T-helper 1 cell (primary cell): ENCODE data around the gene MAN1A2.

Experiments used
- DNase-seq, 5 donors: peaks; one replicate each; pipeline ENCODE4 v3.0.0-alpha.2; 2012 to 2020

MAN1A2 gene

DNA sequence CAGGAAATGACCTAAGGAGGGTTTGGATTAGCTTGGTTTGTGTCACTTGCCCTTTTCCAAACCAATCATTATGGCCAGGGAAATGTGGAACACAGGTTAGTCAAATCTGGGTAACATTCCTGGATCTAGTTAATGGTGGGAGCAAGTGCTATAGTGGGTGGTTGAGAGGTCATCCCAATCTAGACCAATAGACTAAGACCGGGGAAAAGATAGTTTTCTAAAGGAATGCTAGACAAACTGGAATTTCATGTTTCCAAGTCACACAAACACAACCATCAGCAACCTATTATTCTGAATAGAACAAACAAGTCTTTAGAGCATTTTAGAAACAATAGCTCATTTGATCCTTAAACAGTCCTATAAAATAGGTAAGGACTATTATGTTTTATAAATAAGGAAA lies 4.3 kb upstream of the MAN1A2 start:
- no peak for DNase-seq

DNA sequence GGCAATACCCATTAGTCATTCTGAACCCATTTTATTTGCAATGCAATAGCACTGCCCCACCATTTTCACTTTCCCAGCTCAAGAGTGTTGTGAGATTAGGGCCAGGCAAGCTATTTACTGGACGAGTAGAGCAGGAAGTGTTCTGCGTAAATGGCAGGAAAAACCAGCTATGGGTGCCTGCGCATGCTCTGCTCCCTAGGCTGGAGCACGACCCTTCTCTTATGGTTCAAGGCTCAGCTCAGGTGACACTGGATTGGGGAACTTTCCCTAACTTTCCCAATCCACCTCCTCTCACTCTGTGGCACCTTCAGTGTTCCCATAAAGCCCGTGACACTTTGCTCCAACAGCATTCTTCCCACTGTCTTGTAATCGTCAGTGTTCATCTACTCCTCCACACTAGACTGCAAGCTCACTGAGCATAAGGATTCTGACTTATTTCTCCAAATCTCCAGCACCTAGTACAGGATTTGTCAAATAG lies 3.6 kb upstream of the MAN1A2 start:
- peak in 1 of 5 donors; percentile 68 for DNase-seq

DNA sequence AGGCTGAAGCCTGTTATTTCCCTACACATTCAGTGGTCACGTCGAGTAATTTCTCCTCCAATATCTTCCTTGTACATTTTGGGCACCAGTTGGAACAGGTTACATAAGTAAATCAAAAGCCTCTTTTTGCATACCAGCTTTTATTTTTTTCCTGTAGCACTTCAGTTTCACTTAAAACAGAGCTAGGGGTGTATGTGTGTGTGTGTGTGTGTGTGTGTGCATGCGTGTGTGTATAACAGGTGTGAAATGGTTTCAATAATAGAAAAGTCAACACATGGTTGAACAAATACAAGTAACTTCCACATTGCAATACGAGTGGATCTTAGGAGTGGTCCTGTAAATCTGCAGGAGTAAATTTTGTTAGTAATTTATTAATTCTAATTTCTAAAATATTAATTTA lies 3.0 kb upstream of the MAN1A2 start:
- DNase-seq = no peak

DNA sequence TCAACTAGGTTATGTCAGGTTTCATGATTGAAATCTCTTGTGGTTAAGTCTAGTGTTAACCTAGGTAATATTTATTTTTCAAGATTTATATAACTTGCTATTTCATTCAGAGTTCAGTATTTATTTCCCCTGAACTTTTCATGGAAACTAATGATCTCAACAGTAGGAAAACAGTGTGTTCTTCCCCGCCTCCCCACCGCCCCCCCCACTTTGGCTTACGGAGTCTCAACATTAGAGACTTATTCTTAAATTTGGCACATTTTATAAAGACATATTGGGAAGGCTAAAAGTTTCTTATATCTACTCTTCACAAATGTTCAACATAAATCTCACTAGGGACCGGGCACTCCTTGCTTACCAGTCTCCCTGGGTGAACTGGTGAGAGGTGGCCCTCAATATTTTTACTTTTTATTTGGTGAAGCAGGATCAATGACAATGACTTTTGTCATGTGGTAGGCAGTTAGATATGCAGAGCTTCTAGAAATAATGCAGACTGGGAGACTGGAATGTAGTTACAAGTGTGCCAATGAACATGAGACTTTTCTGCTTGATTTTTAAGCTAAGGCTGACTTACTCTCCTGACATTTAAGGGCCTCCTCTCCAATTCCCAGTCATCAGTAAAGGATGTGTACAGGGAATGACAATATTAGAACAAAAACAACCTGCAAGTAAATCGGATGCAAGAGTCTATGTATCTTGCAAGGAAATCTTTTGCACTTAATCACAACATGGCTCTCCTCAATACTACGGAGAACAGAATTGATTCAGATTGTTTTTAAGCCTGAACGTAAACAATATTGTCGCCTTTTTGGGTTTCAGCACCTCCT lies 1.7 kb upstream of the MAN1A2 start:
- DNase-seq = no peak

DNA sequence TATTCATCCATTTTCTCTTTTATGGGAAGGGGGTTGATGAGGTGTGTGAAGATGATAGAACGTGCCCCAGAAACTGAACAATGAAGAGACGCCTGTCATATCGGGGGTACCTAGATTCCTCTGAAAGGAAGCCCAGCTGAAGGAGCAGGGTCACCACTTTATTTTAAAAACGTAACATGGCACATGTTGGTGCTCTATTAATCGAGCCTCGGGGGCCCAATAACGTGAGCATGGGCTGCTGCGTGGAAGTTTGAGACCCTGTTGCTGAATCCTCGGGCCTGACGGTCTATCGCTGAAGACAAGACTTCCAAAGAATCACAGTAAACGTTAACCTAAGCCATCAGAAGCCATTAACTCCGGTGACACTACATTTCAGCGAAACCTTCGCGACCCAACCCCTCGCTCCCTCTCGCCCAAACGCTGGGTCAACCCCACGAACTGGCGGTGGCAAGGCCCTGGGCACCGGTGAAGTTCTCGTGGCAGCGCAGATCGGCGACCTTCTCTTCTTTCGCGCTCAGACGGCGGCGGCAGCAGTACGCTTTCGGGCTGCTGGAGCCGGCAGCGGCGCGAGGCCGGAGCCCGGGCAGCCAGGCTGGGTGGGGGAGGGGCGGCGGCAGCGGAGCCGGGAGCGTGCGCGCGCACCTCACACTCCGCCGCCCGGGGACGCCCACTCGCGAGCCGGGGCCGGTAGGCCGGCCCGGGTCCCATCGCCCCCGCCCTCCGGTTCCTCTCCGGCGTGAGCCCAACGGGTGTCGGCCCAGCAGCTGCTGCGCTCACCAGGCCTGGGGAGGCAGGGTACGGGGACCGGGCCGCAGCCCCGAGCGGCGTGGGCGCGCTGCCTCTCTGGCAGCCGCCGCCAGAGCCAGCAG lies 838 bp upstream of the MAN1A2 start:
- peak; percentile 73 to 84 (median 80) for DNase-seq

DNA sequence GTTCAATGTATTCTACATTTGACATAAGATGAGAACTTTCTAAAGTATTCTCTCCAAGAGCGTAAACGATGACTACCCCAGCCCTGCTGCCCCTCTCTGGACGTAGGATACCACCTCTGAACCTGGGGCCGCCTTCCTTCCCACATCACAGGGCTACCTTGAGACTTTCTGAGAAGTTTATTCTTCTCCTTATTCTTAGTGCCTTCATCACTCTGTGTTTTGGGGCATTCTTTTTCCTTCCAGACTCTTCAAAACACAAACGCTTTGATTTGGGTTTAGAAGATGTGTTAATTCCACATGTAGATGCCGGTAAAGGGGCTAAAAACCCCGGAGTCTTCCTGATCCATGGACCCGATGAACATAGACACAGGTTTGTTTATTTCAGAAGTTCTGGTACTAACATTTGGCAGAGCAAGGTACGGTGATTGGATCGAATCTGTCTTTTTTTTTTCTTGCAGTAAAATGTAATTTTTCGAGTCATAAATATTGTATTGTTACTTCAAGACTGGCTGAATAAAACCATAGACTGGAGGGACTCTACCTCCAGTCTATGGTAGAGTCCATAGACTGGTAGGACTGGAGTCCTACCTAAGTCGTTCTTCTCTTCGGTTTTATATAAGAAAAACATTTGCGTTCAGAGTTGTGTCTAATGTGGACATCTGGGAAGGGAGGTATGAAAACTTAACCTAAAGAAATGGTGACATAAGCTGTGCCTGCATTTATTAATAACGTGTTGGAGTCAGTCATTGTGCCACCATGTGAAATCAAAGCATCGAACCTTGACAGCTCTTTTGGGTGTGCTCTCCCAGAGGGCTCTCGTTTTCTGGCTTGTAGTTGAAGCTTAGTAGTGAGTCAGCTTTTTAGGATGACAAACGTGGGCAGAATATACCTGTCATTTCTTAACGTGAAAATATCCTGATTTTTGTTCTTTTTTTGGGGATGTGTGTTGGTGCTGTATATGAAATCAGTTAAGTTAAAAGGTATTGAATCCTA lies 1.2 kb downstream of the MAN1A2 start:
- peak in 1 of 5 donors; percentile 47 for DNase-seq

DNA sequence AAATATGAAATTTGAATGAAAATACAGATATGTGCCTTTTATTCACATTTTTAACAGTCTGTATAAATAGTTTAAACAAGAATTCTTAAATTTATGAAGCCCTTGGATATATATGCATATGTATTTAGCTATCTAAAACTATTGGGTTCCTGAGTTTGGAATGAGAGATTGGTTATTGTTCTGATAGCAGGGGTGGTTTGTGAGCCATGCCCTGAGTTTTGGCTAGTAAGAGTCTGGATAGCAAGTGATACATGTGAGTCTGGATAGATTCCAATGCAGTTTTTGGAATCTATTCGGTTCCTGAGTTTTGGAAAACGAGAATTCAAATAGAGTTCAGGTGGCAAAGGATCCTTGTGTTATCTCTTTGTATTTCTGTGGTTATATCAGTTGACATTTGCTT lies 2.8 kb downstream of the MAN1A2 start:
- no peak for DNase-seq

DNA sequence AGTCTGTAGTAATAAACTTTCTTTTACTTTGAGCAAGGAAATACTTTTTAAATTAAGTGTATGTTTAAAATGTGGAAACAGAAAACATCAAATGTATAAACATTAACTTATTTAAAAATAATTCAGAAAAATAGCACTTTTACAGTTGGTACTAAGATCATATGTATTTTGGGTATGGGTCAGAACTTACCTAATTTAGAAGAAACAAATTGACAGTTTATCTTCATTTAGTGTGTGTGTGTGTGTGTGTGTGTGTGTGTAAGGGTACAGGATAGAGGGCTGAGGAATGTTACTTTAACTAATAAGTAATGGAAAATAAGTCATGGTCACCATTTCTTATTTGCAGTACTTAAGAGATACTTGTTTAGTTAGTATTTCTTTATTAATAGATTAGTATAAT lies 3.3 kb downstream of the MAN1A2 start:
- no peak for DNase-seq

DNA sequence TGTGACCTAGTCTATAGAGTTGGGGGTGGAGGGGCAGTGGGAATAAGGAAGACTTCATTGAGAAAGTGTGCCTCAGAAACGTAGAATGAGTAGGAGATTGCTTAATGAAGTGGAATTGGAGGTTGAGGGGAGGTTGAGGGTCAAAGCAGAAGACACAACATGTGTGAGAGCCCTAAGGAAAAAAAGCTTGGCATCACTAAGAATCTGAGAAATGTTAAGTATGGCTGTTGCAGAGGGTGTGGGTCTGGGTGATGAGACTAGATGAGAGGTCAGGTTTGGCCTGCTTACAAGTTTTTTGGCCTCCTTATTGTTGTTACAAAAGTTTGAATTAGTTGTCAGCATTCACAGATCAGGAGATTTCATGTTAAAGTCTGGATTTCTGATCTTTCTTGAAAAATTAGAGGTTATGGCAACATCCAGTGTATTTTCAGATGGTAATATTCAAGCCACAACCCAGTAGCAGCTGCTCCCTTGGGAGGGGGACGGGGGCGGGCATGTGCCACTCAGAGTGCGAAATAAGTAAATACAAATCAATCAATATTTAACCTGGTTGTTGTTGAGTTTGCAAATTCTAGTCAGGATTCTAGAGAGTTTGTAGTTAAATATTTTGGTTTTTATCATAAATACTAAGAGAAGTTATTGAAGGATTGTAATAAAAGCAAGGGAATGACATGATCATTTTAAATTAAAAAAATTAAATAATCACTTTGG lies 4.3 kb downstream of the MAN1A2 start:
- DNase-seq = no peak

DNA sequence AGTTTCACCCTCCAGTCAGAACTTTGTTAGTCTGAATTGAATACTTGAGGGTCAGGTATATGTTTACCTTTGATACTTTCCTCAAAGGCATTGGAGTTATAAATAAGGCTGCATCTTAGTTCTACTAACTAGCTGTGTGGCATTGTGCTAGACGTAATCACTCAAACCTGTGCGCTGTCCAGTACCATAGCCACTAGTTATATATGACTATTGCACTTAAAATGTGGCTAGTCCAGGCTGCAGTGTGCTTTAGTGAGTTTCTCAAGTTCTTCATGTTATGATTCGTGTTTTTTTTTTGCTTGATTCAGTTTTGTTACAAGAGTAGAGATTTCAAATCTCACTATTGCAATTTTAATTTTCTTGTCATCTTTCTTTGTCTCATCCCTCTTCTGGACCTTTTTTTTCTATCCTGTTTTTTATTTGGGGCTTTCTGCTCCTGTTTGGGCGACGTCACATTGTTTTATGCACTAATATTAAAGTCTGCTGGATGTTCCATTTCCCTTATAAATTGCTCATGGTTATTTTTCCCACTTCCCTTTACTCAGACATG lies 5.7 kb downstream of the MAN1A2 start:
- DNase-seq = no peak

DNA sequence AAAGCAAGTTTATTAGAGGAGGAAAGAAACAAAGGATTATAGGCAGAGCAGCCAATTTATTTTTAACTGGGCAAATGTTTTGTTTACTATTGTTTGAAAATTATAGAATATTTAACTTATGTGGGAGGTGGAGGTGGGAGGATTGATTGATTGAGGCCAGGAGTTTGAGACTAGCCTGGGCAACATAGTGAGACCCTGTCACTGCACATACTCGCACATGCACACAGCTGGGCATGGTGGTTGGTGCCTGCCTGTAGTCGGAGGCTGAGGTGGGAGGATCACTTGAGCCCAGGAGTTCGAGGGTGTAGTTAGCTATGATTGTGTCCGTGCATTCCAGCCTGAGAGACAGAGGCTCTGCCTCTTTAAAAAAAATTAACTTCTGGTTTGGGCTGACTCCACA lies 6.7 kb downstream of the MAN1A2 start:
- no peak for DNase-seq

DNA sequence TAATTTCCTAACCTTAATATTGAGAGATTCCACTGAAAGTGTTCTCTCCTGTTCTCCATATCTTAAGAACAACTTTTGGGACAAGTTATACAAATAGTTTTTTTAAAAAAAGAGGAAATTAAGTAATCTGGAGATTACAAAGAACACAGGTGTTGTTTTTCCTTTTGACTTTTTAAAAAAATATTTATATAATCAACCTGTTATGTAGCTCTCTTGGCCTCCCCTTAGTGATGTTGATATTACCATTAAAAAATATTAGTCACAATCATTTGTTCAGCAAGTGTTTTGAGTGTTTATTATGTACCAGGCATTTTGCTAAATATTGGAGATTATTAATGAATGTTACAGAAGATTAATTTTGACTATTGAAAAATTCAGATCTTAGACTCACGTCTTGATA lies 8.1 kb downstream of the MAN1A2 start:
- DNase-seq = no peak

DNA sequence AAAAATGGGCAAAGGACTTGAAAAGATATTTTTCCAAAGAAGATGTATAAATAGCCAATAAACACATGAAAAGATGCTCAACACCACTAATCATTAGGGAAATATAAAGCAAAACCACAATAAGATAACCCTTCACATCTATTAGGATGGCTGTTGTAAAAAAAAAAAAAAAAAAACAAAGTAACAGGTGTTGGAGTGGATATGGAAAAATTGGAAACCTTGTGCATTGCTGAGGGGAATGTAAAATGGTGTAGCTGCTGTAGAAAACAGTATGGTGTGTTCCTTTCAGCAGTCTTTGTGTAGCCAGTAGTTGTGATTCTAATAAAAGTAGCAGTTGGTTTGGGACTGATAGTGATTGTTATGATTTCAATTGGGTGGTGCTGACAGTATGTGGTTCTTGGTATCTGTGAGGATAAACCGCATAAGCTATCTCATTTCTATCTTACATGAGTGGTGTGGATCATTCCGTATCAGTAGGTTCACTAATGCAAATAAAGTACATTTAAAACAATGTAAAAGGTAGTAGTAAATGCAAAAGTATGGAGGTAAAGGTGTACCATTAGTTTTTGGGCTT lies 19.9 kb downstream of the MAN1A2 start:
- no peak for DNase-seq

DNA sequence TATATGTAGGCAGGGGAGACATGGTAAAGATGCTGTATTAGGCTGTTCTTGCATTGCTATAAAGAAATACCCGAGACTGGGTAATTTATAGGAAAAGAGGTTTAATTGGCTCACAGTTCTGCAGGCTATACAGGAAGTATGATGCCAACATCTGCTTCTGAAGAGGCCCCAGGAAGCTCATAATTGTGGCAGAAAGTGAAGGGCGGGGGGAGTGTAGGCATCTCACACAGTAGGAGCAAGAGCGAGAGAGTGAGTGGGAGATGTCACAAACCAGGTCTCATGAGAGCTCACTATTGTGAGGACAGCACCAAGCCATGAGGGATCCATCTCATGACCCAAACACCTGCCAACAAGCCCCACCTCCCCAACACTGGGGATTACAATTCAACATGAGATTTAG lies 21.1 kb downstream of the MAN1A2 start:
- no peak for DNase-seq

DNA sequence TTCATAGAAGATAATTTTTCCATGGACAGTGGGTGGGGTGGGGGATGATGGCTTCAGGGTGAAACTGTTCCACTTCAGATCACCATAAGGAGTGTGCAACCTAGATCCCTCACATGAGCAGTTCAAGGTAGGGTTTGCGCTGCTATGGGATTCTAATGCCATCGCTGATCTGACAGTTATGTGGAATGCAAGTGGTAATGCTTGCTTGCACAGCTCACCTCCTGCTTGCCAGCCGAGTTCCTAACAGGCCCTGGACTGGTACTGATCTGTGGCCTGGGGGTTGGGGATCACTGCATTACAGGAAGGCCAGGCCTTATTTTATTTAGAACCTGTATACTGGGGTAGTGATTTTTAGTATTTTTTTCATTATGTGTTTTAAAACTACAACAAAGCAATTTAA lies 22.0 kb downstream of the MAN1A2 start:
- no peak for DNase-seq

DNA sequence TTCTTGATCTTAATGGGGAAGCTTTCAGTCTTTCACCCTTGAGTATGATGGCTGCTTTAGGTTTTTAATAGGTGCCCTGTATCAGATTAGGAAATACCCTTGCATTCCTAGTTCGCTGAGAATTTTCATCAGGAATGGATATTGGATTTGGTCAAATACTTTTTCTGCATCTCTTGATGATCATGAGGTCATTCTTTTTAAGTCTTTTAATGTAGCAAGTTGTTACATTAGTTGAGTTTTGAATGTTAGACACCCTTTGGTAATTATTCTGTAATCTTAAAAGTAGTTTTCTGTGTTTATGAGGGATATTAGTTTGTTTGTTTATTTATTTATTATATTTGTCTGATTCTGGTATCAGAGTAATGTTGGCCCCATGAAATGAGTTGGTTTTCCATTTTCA lies 22.5 kb downstream of the MAN1A2 start:
- no peak for DNase-seq

DNA sequence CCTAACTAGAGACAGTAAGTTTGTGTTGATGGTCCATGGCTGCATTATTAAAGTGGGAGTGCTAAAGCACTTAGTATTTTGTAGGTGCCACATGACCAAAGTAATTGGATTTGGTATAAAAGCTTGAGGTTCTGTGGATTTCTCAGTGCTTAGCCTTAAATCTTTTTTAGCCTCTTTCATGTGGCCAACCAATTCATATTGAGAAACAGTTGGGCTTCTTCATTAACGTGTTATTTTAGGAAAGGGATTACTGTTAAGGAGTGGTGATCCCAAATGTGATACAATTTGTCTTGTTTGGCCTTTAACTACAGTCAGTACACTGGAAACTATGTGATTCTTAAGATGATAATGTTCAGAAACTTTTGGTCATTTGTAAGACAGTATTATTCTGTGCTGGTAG lies 25.5 kb downstream of the MAN1A2 start:
- no peak for DNase-seq

DNA sequence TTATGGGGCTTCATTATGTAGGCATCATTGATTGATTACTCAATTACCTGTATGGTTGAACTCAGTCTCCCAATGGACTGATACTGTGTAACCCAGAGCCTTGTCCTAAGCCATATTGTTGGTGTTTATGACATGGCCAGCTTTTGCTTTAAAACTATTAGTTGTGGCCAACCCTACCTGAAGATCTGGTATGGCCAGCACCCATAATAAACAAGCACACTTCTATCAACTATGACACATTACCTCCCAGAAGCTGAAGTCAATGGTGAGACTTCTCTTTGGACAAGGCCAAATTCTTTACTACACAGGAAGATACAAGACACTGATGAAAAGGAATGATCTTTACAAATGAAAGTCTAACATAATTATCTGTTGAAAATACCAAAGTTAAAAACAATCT lies 28.8 kb downstream of the MAN1A2 start:
- DNase-seq = no peak

DNA sequence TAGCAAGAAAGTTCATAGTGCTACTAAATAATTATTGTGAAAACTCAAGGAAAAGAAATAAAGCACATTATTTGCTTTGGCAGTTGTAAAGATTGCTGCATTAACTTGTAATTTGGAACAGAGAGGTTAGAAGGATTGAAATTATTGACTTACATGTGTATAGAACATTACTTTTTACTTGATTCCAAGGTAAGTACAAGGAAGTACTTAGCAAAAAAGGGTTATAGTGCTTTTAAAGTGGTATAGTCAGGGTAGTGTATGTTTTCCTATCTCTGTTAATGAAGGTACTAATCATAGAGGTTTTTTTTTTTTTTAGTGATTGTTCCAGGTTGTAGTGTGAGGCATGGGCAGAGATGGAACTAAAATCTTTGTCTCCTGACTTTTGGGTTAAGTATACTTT lies 29.4 kb downstream of the MAN1A2 start:
- no peak for DNase-seq

DNA sequence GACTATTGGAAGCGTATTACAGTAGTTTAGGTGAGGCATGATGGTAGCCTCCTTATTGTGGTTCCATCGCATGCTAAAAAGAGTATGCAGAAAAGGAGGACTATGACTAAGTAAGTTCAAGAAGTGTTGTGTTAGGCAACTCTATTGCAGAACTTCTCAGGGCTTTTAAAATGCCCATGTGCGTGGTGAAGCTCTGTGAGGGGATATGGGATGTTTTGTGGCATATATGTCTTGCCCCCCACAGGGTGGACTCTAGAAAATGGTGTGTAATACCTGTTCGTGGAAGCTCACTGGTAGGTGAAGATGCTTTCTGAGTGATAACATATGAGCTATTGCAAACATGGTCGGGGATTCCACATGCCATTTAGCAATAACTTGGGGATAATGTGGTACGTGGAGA lies 31.7 kb downstream of the MAN1A2 start:
- DNase-seq = no peak

DNA sequence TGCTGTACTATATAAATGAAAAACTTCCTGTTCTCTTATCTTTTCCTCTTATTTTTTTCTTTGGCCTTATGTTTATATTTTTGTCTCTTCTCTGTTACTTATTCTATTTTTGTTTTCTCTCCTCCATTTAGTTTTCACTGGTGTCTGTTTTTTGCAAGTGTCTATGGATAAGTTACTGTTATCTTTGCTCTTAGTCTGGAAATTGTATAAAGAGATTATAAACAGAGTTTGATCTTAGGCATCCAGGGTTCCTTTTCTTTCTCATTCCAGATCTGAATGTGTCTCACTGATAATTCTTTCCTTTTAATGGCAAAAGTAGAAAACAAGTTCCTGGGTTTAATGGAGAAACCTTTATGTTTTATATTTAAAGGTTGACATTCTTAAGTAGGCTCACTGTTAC lies 34.5 kb downstream of the MAN1A2 start:
- DNase-seq = no peak
